Osteoblast (primary cell): Measurements from ENCODE around the gene FBN3. TPM values are rescaled to one million over a fixed set of nuclear protein-coding genes. Genes with fewer than 3 reads are reported as not detected.
A peak's percentile ranks its signal among the peaks of the same experiment; 100 is the strongest.

ENCODE experiments used
- DNase-seq: peaks from one replicate; pipeline ENCODE4 v3.0.0; 2011; ENCODE audit warnings: low spot score, mixed read lengths; ENCODE audit not compliant: insufficient read length; ENCODE audit errors: missing footprints
- H2AFZ ChIP-seq: 2 replicates; pipeline ENCODE4 v1.6.0; 2011; ENCODE audit warnings: mild to moderate bottlenecking, low read length
- H3K27ac ChIP-seq: 2 replicates; pipeline ENCODE4 v1.5.1; 2011; ENCODE audit warnings: mild to moderate bottlenecking, low read depth, low read length, moderate library complexity
- H3K27me3 ChIP-seq: 2 replicates; pipeline ENCODE4 v1.6.0; 2012; ENCODE audit warnings: mild to moderate bottlenecking, control low read depth, inconsistent platforms, low read length, moderate library complexity; ENCODE audit not compliant: insufficient read depth
- H3K36me3 ChIP-seq: 2 replicates; pipeline ENCODE4 v1.5.1; 2011; ENCODE audit warnings: mild to moderate bottlenecking, low read length, control low read depth, moderate library complexity; ENCODE audit not compliant: insufficient read depth
- H3K4me1 ChIP-seq: 2 replicates; pipeline ENCODE4 v1.5.1; 2011; ENCODE audit warnings: mild to moderate bottlenecking, low read length, control low read depth, moderate library complexity; ENCODE audit not compliant: insufficient read depth
- H3K4me2 ChIP-seq: 2 replicates; pipeline ENCODE4 v1.6.0; 2011; ENCODE audit warnings: mild to moderate bottlenecking, low read length; ENCODE audit not compliant: insufficient read depth
- H3K4me3 ChIP-seq: fragments of 200-600 bp; sonication (generic); 3 replicates; pipeline ENCODE4 v1.5.1; 2012; ENCODE audit warnings: mild to moderate bottlenecking, low read length, inconsistent platforms; ENCODE audit not compliant: insufficient read depth
- H3K79me2 ChIP-seq: 2 replicates; pipeline ENCODE4 v1.6.0; 2012; ENCODE audit warnings: mild to moderate bottlenecking, low read length, control low read depth, inconsistent platforms; ENCODE audit not compliant: insufficient read depth
- H3K9me3 ChIP-seq: 2 replicates; pipeline ENCODE4 v1.5.1; 2011; ENCODE audit warnings: low read depth, low read length, control low read depth
- H4K20me1 ChIP-seq: 2 replicates; pipeline ENCODE4 v1.6.0; 2012; ENCODE audit warnings: mild to moderate bottlenecking, low read length, control low read depth; ENCODE audit not compliant: insufficient read depth
- CTCF ChIP-seq: IDR thresholded peaks from 2 replicates; pipeline ENCODE4 v1.5.1; 2011; ENCODE audit warnings: mild to moderate bottlenecking, low read depth, low read length, moderate library complexity; ENCODE audit errors: extremely low read depth
- total RNA-seq: library from RNA; depleted of rRNA; stranded (reverse); fragments of >200 nt; gene quantifications from 2 replicates; pipeline ENCODE4 v1.2.3, GENCODE V29; 2012

The FBN3 gene
- total RNA-seq, 1 donor: not detected

GRCh38 chr19:8021374-8021773, 128.0 kb downstream of the FBN3 start:
- Histone ChIP-seq H3K4me2 (no peak overlapping the region), H2AFZ (no peak overlapping the region), H3K27ac (no peak overlapping the region), H3K4me1 (no peaks in the 10 kb centered on the region), H3K9me3 (no peaks in the 10 kb centered on the region), H4K20me1 (no peaks in the 10 kb centered on the region), H3K79me2 (no peaks in the 10 kb centered on the region), H3K4me3 (no peak overlapping the region), H3K27me3 (no peaks in the 10 kb centered on the region), H3K36me3 (no peaks in the 10 kb centered on the region)
- DNase-seq: peak; percentile 17
- no peak for TF ChIP-seq CTCF

GRCh38 chr19:8020681-8021080, 128.7 kb downstream of the FBN3 start:
- Histone ChIP-seq H3K4me3 (no peak overlapping the region), H3K4me1 (no peaks in the 10 kb centered on the region), H3K4me2 (no peak overlapping the region), H3K27ac (no peak overlapping the region), H4K20me1 (no peaks in the 10 kb centered on the region), H3K27me3 (no peaks in the 10 kb centered on the region), H3K36me3 (no peaks in the 10 kb centered on the region), H3K9me3 (no peaks in the 10 kb centered on the region), H2AFZ (no peak overlapping the region), H3K79me2 (no peaks in the 10 kb centered on the region)
- TF ChIP-seq CTCF: no peak
- DNase-seq: peak; percentile 3

GRCh38 chr19:8017808-8018207, 131.6 kb downstream of the FBN3 start:
- Histone ChIP-seq H4K20me1 (no peaks in the 10 kb centered on the region), H3K79me2 (no peaks in the 10 kb centered on the region), H3K27ac (no peak overlapping the region), H3K4me2 (no peak overlapping the region), H2AFZ (no peak overlapping the region), H3K9me3 (no peaks in the 10 kb centered on the region), H3K4me1 (no peaks in the 10 kb centered on the region), H3K4me3 (no peak overlapping the region), H3K36me3 (no peaks in the 10 kb centered on the region), H3K27me3 (no peaks in the 10 kb centered on the region)
- TF ChIP-seq CTCF: no peak
- DNase-seq: peak; percentile 30

Other genes with a start within 250 kb of the FBN3 start
- 12.4 and 14.8 TPM in 2 replicates for gene MAP2K7, start 245.7 kb downstream of the FBN3 start, total RNA-seq
- gene TGFBR3L, start 234.8 kb downstream of the FBN3 start, total RNA-seq: under 0.01 TPM in 1 of 2 replicates, not detected in the other
- gene SNAPC2, start 229.3 kb downstream of the FBN3 start, total RNA-seq: 16.8 and 18.5 TPM in 2 replicates
- 1.5 and 2.5 TPM in 2 replicates for gene CTXN1, start 223.5 kb downstream of the FBN3 start, total RNA-seq
- 52.5 and 55.4 TPM in 2 replicates for gene TIMM44, start 205.9 kb downstream of the FBN3 start, total RNA-seq
- 23.0 and 25.7 TPM in 2 replicates for gene ELAVL1, start 144.0 kb downstream of the FBN3 start, total RNA-seq
- gene CCL25, start 96.8 kb downstream of the FBN3 start, total RNA-seq: not detected in 2 replicates
- gene CERS4, start 59.8 kb upstream of the FBN3 start, total RNA-seq: 1.5 and 4.0 TPM in 2 replicates
- gene CD320, start 158.8 kb upstream of the FBN3 start, total RNA-seq: 18.6 and 22.8 TPM in 2 replicates
- gene NDUFA7, start 171.8 kb upstream of the FBN3 start, total RNA-seq: 9.0 and 18.3 TPM in 2 replicates
- 177 and 180 TPM in 2 replicates for gene RPS28, start 171.9 kb upstream of the FBN3 start, total RNA-seq
- gene KANK3, start 193.7 kb upstream of the FBN3 start, total RNA-seq: 0.59 TPM in 1 of 2 replicates, not detected in the other
- 1.1 and 1.2 TPM in 2 replicates for gene ANGPTL4, start 214.6 kb upstream of the FBN3 start, total RNA-seq
- 24.2 and 28.3 TPM in 2 replicates for gene RAB11B, start 240.8 kb upstream of the FBN3 start, total RNA-seq